Gastrocnemius medialis (tissue), 4 donors: ENCODE results near the gene PDIA6.

Experiments used
- CTCF ChIP-seq, 5 experiments: fragments of 450-650 bp in 3 of 5; fragments of 200-600 bp in 2 of 5; sonication (generic) in 2 of 5; IDR thresholded peaks in 4 of 5; conservative IDR thresholded peaks in 1 of 5; 1 replicate in 4 of 5; 2 replicates in 1 of 5; pipeline ENCODE4 v1.5.1; 2016 to 2019; ENCODE audit warnings: antibody characterized with exemption in 5 of 5, mild to moderate bottlenecking in 3 of 5, moderate library complexity in 3 of 5
- POLR2A ChIP-seq, 2 donors: fragments of 450-650 bp; IDR thresholded peaks; one replicate each; pipeline ENCODE4 v1.6.1; 2017; ENCODE audit warnings: antibody characterized with exemption in 2 of 2, mild to moderate bottlenecking in 2 of 2, moderate library complexity in 2 of 2

GRCh38 chr2:10817413-10817812, 4.8 kb upstream of the PDIA6 start:
- no peak for TF ChIP-seq POLR2A (IDR thresholded peaks at IDR 0.05)
- no peak for TF ChIP-seq CTCF (IDR thresholded peaks at IDR 0.05 in 4 of 5, conservative IDR thresholded peaks at IDR 0.05 in 1 of 5)
